HG02763 (cell line): Measurements from ENCODE around the gene PDE3A.

ENCODE experiments used
- ATAC-seq: cut with Tn5 transposase; IDR thresholded peaks from one replicate; pipeline ENCODE4 v1.9.1; 2021; ENCODE audit warnings: mild to moderate bottlenecking, moderate library complexity; ENCODE audit not compliant: unreplicated experiment

Gene PDE3A

GRCh38 chr12:20453756-20454310, 85.5 kb downstream of the PDE3A start:
- no peak for ATAC-seq

DNA sequence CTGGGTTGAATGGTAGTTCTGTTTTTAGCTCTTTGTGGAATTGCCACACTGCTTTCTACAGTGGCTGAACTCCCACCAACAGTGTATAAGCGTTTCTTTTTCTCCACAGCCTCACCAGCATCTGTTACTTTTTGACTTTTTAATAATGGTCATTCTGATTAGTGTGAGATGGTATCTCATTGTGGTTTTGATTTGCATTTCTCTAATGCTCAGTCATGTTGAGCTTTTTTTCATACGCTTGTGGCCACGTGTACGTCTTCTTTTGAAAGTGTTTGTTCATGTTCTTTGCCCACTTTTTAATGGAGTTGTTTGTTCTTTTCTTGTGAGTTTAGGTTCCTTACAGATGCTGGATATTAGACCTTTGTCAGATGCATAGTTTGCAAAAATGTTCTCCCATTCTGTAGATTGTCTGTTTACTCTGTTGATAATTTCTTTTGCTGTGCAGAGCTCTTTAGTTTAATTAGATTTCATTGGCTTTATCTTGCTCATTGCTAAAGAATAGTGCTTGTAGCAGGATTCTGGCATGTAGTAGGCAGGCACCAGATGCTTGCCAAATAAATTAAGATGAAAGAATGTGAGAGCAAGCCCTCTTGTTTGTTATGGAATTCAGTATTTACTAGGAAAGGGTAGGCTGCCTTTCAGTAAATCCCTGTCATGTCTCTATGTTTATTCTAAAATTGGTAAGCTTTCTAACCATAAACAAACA, 86.8 kb downstream of the PDE3A start:
- ATAC-seq, result no peak

GRCh38 chr12:20457582-20457981, 89.2 kb downstream of the PDE3A start:
- ATAC-seq, result no peak

GRCh38 chr12:20458011-20458410, 89.7 kb downstream of the PDE3A start:
- no peak for ATAC-seq

DNA sequence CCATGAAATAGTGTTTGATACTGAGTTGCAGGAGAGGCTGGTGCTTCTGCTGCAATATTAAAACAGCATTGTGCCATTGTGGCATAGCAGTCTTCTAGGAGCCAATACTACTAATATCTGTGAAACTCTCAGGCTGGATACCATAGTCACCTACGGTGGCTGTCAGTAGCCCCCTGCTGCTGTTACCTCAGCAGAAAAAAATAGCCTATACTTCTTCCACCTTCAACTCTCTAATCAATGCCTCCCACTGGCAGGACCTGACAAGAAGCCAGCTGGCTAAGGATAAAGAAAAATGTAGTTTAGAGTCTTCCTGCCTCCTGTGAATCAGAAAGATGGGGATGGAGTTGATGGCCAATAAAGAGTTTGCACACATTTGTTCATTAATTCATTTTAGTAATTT, 91.6 kb downstream of the PDE3A start:
- no peak for ATAC-seq

DNA sequence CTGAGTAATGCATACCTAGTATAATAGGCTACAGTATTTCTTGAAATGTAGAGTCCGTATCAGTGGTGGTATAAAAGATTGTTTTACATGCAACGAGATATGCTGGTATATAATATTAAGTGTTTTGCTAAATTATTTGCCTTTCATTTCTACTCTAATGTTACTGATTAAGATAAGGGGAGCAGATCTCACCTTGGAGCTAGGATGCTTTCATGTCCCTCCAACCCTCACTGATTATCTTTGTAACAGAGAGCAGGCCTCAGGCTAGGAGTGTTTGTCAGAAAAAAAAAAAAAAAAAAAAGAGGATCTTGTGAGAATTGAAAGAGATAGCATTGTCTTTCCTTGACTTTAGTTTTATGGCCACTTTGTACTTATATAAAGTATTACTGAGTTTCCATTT, 92.6 kb downstream of the PDE3A start:
- no peak for ATAC-seq

GRCh38 chr12:20463913-20464524, 95.7 kb downstream of the PDE3A start:
- no peak for ATAC-seq

GRCh38 chr12:20469300-20469699, 101.0 kb downstream of the PDE3A start:
- no peak for ATAC-seq

GRCh38 chr12:20469756-20470155, 101.4 kb downstream of the PDE3A start:
- no peak for ATAC-seq

- no peak for ATAC-seq
These were observed 103.9 kb downstream of the PDE3A start for GRCh38 chr12:20472102-20472782.

GRCh38 chr12:20473133-20473532, 104.8 kb downstream of the PDE3A start:
- no peak for ATAC-seq

GRCh38 chr12:20474016-20474415, 105.7 kb downstream of the PDE3A start:
- ATAC-seq, result no peak

GRCh38 chr12:20474443-20474842, 106.1 kb downstream of the PDE3A start:
- no peak for ATAC-seq

- no peak for ATAC-seq
These were observed 107.2 kb downstream of the PDE3A start for GRCh38 chr12:20475542-20475941.

DNA sequence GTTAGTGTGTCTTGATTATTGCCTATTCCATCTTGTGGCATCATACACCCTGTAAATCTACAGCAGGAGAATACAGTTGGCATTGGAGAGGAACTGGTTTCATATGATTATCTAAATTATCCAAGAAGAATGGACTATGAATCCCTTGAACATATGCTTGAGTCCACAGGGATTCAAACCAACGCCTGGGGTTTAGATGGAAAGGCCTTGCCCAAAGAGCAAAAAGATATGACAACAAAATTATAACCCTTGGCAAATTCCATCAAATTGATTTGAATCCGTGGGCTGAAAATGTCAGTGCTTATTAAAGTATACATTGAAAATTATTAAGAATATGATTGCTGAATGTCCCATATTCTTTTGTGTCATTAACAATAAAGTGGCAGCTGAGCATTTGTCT, 108.2 kb downstream of the PDE3A start:
- ATAC-seq, result no peak

DNA sequence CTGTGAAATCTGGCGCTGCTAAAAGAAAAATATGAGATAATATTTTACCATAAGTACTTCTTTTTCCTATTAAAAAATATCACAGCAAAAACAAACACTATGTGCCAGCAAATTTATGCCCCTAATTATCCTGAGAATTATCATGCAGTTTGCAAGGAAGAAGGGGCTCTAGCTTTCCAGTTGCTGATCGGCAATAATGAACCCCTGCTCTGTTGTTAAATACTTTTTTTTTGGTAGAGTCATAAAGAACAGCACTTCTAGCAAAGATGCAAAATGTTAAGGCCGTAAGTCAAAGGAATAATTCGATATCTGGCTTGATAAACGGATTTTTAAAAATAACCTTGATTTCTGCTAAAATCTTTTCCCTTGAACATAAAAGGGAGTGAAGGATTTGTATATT, 108.9 kb downstream of the PDE3A start:
- no peak for ATAC-seq

- ATAC-seq, result no peak
These were observed 109.3 kb downstream of the PDE3A start for GRCh38 chr12:20477672-20478071.

DNA sequence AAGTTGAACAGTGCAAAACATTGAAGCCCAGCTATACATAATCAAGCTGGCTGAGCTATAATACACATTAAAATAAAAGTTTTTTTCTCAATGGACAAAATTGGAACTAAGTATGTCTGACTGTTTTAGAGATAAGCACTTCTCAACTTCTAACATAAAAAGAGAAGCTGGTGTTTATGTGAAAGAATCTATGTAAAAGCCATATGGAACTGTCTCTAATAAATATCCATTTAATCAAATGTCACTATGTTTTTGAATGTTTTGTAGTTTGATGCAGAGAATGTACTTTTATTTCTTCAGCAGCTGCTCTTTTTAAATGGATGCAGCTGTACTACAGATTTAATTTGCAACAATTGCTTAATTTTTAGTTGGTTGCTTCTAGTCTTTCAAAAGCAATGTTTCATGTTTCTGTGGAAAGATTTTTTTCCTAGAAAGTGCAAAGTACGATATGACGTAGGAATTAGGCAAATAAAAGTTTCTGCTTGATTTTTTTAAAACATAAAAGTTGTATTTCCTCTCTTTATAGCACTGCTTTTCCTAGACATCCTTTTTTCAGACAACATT, 114.2 kb downstream of the PDE3A start:
- no peak for ATAC-seq

- ATAC-seq, result no peak
These were observed 115.4 kb downstream of the PDE3A start for GRCh38 chr12:20483776-20484175.

DNA sequence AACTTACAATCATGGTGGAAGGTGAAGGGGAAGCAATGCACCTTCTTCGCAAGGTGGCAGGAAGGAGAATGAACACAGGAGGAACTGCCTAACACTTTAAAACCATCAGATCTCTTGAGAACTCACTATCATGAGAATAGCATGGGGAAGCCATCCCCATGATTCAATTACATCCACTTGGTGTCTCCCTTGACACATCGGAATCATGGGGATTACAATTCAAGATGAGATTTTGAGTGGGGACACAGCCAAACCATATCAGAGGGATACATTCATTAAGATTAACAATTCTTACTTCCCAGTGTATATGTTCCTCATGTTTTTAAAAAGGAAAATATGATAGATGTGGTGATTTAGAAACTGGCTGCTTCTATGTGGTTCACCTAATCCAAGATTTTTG, 117.9 kb downstream of the PDE3A start:
- ATAC-seq, result no peak

DNA sequence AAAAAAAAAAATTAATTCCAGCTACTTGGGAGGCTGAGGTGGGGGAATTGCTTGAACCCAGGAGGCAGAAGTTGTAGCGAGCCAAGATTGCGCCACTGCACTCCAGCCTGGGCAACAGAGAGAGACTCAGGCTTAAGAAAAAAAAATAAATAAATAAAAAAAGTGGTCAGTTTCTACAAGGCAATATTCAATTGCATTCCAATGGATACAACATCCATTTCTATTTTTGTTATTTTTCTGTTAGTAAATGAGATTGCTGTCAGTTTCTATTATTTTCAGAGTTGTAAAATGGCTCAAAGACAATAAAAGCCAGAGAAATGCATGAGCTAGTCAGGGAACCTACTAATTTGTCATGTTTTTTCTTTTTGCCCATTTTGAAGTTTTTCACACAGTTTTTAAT, 119.2 kb downstream of the PDE3A start:
- ATAC-seq, result no peak

DNA sequence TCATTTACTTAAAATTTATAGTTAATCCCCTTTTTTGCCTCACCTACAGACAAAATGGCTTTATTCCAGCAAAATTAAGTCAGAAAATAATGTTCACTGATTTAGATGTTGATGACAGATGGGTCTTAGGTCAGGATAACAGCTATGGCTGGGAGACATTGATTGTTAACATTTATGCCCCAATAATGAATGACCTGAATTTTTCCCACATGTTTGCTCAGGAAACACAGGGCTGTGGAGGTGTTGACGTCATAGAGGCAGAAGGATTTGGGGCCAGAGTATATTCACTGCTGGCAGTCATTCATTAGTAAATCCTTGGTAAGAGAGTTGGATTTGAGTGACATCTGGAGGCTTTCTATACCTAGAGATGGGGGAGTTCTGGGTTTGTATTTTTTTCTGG, 121.3 kb downstream of the PDE3A start:
- no peak for ATAC-seq
